Measurements from ENCODE around the gene RESF1. TPM values are rescaled to one million over a fixed set of nuclear protein-coding genes. Genes with fewer than 3 reads are reported as not detected.
A peak's percentile ranks its signal among the peaks of the same experiment; 100 is the strongest.

The RESF1 gene
- total and polyA plus RNA-seq, 9 donors, result 87.1 to 304 (median 156) TPM

GRCh38 chr12:31964280-31964679, 5.1 kb downstream of the RESF1 start:
- Histone ChIP-seq H3K4me3 (no peak overlapping the region), H3K27ac (no peak overlapping the region), H3K36me3 (no peaks in the 10 kb centered on the region), H3K9me3 (no peaks in the 10 kb centered on the region), H3K27me3 (no peaks in the 10 kb centered on the region), H3K4me1 (ENCODE audit: insufficient read depth) (peaks cover 16% of the 10 kb centered on the region)
- no peak for TF ChIP-seq EP300 (IDR thresholded peaks at IDR 0.05)
- no peak for TF ChIP-seq CTCF (IDR thresholded peaks at IDR 0.05)
- no peak for TF ChIP-seq POLR2A (IDR thresholded peaks at IDR 0.05)
- no peak for DNase-seq
- intact Hi-C loops (cut with DNase I), result loop anchor here in 1 of 4 donors (5.0 kb wide), 1 partner anchor 93 kb away; no protein-coding TSS in a partner anchor
- 67 to 92% (median 81%) methylated on average over 3 of the region's 3 CpGs for WGBS, 3 donors

GRCh38 chr12:31965090-31965489, 5.9 kb downstream of the RESF1 start:
- intact Hi-C loops (cut with DNase I), result no loop called here
- Histone ChIP-seq H3K27me3 (no peaks in the 10 kb centered on the region), H3K9me3 (no peaks in the 10 kb centered on the region), H3K36me3 (no peaks in the 10 kb centered on the region), H3K27ac (peak overlapping the region in 1 of 2 donors; percentile 31), H3K4me3 (no peak overlapping the region), H3K4me1 (ENCODE audit: insufficient read depth) (peaks cover 16% of the 10 kb centered on the region)
- peak in 1 of 5 donors; percentile 26 for DNase-seq
- WGBS, 3 donors, result 40 to 74% (median 45%) methylated on average over 9 of the region's 9 CpGs
- no peak for TF ChIP-seq CTCF (IDR thresholded peaks at IDR 0.05)
- TF ChIP-seq POLR2A (IDR thresholded peaks at IDR 0.05), result no peak
- TF ChIP-seq EP300 (IDR thresholded peaks at IDR 0.05), result no peak

GRCh38 chr12:31966558-31967205, 7.5 kb downstream of the RESF1 start:
- 18 to 37% (median 21%) methylated on average over 5 of the region's 5 CpGs for WGBS, 3 donors
- Histone ChIP-seq H3K36me3 (peaks cover under 1% of the 10 kb centered on the region), H3K4me3 (no peak overlapping the region), H3K27ac (peak overlapping the region in 1 of 2 donors; percentile 9), H3K27me3 (no peaks in the 10 kb centered on the region), H3K9me3 (peaks cover 0 to under 1% of the 10 kb centered on the region in 2 donors), H3K4me1 (ENCODE audit: insufficient read depth) (peaks cover 16% of the 10 kb centered on the region)
- TF ChIP-seq CTCF (IDR thresholded peaks at IDR 0.05) (no peak), EP300 (IDR thresholded peaks at IDR 0.05) (no peak), POLR2A (IDR thresholded peaks at IDR 0.05) (no peak)
- intact Hi-C loops (cut with DNase I), result no loop called here
- no peak for DNase-seq

GRCh38 chr12:31967539-31967938, 8.3 kb downstream of the RESF1 start:
- intact Hi-C loops (cut with DNase I), result no loop called here
- Histone ChIP-seq H3K4me3 (no peak overlapping the region), H3K9me3 (peaks cover 4 to 5% of the 10 kb centered on the region in 2 donors), H3K27me3 (no peaks in the 10 kb centered on the region), H3K36me3 (peaks cover 4% of the 10 kb centered on the region), H3K4me1 (ENCODE audit: insufficient read depth) (peaks cover 14% of the 10 kb centered on the region), H3K27ac (no peak overlapping the region)
- WGBS, 3 donors, result 34 to 69% (median 43%) methylated on average over 7 of the region's 7 CpGs
- DNase-seq, result no peak
- TF ChIP-seq EP300 (IDR thresholded peaks at IDR 0.05), result no peak
- TF ChIP-seq CTCF (IDR thresholded peaks at IDR 0.05), result no peak
- no peak for TF ChIP-seq POLR2A (IDR thresholded peaks at IDR 0.05)
